OCI-LY1 (cell line): Measurements from ENCODE around the gene KIAA1755.

Experiments used
- EZH2 ChIP-seq: fragments of 200-600 bp; sonication (generic), shearing (Covaris generic); IDR thresholded peaks from 2 replicates; pipeline ENCODE4 v1.8.0; 2017; ENCODE audit warnings: borderline replicate concordance, mixed run types, mild to moderate bottlenecking, antibody characterized with exemption, low read length, moderate library complexity, mixed read lengths
- TF ChIP-seq, protein P1 (sequence below): fragments of 200-600 bp; sonication (generic), shearing (Covaris generic); IDR thresholded peaks from 2 replicates; pipeline ENCODE4 v1.5.1; 2017; ENCODE audit warnings: mild to moderate bottlenecking, antibody characterized with exemption, low read length, moderate library complexity, mixed read lengths

DNA sequence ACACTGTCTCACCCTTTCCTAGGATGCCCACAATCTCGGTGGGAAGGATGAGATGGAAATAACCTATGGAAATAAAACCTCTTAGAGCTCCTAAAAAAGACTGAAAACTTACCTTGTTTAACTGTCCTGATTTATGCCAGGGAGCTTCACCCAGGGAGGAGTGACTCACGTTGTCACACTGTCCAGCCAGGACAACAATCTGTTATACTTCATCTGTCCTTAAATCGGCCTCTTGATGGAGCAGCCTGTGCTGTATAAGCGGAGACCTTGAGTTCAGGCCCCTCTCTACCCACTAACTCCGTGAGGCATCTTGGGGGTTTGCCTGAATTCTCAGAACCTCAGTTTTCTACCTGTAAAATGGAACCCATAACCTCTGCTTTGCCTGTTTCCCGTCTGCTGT is 9.2 kb upstream of the KIAA1755 start:
- TF ChIP-seq, protein P1, sequence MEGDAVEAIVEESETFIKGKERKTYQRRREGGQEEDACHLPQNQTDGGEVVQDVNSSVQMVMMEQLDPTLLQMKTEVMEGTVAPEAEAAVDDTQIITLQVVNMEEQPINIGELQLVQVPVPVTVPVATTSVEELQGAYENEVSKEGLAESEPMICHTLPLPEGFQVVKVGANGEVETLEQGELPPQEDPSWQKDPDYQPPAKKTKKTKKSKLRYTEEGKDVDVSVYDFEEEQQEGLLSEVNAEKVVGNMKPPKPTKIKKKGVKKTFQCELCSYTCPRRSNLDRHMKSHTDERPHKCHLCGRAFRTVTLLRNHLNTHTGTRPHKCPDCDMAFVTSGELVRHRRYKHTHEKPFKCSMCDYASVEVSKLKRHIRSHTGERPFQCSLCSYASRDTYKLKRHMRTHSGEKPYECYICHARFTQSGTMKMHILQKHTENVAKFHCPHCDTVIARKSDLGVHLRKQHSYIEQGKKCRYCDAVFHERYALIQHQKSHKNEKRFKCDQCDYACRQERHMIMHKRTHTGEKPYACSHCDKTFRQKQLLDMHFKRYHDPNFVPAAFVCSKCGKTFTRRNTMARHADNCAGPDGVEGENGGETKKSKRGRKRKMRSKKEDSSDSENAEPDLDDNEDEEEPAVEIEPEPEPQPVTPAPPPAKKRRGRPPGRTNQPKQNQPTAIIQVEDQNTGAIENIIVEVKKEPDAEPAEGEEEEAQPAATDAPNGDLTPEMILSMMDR: no peak
- no peak for TF ChIP-seq EZH2
